Skeletal muscle cell (primary cell): ENCODE measurements around the gene PRKN.
"Not testable (repeated sequence)": the region's sequence is repeated elsewhere in the genome, so short reads cannot be mapped to it uniquely, and the experiment has no call there.

Experiments used
- DNase-seq: peaks from one replicate; pipeline ENCODE4 v3.0.0-alpha.2; 2010; ENCODE audit warnings: low read depth
- H3K4me3 ChIP-seq: 2 replicates; pipeline ENCODE4 v1.5.1; 2011; ENCODE audit warnings: low read depth, mild to moderate bottlenecking, control low read depth, low read length, moderate library complexity

PRKN gene

DNA sequence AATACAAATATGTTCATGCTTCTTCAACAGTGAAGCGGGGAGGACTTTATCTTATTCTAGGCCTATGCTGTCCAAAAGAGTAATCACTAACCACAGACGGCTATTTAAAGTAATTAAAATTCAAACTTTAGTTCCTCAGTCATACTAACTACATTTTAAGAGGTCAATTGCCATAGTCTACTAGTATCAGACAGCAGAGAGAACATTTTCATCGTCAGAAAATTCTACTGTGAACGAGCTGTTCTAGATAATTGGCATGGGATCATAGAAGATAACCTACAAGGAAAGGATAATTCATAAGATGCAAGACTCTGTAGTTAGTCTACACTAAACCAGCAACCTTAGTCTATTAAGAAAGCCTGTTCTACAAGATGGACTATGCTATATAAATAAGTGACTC lies 44.4 kb downstream of the PRKN start:
- no peak overlapping the region for H3K4me3 ChIP-seq
- no peak for DNase-seq

DNA sequence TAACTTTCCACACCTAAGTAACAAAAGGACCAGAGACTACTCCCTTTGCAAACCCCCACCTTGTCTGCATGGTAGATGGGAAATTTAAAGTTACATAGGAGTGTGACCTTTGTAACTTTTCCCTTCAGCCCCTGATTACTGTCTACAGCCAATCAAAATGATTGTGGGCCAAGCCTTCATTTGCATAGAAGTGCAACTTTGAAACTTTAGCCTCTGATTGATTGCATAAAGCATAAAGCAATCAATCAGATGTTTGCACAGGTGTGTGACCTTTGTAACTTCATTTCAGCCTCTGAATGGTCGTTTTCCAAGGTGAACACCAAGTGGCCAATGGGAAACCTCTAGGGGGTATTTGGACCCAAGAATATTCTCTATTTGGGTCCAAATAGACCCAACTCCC lies 46.1 kb downstream of the PRKN start:
- DNase-seq = no peak
- no peak overlapping the region for H3K4me3 ChIP-seq

DNA sequence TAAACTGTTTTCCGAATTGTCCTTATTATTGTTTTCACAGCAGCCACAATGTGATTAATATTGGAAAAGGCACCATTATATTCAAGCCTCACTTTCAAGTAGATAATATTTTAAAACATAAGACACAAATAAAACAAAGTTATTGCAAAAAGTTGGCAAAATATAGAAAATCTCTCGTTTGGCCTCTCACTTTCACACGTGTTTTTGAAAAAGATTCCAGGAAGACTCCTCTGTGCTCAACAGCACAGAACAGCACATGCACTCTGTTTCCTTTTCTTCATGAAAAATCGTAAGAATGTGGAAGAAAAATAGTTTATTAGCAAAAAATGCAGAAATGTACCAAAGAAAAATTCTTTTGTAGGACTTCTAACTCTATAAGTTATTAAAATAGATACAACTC lies 46.7 kb downstream of the PRKN start:
- no peak overlapping the region for H3K4me3 ChIP-seq

DNA sequence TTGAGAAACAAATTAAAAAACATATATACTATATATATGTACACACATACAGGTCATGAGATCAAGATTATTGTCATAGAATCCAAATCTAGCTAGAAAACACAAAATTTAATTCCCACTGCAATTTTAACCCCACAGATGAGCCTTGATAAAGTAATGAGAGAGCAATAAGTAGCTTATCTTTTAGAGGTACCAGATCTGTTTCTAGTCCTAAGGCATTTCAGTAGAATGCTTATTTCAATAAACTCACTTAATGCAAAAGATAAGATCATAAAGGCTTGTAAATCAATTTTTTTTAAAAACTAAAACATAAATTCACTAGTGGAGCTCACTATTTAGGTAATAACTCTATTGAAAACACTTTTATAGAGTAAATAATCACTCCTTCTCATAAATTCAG lies 47.2 kb downstream of the PRKN start:
- no peak for DNase-seq
- H3K4me3 ChIP-seq = no peak overlapping the region

More for the DNA sequence above, 46.7 kb downstream of the PRKN start:
- no peak for DNase-seq

DNA sequence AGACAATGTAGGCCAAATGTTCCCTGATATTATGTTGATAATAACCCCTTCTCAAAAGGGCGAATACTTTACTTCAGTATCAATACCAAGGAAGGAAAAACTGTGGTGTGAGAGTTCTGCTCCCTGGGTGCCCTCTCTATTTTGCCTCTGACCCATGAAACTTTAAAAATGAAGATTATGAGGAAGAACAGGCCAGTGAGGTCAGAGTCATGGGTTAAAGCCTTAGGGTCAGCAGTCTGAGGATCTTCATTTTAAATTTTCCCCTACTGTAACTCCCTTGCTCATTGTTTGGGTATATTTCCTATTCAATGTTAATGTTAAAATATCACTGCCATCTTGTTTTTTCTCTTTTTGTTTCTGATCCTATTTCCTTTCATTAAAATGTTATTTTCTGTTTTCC lies 47.9 kb downstream of the PRKN start:
- no peak overlapping the region for H3K4me3 ChIP-seq
- DNase-seq = no peak

DNA sequence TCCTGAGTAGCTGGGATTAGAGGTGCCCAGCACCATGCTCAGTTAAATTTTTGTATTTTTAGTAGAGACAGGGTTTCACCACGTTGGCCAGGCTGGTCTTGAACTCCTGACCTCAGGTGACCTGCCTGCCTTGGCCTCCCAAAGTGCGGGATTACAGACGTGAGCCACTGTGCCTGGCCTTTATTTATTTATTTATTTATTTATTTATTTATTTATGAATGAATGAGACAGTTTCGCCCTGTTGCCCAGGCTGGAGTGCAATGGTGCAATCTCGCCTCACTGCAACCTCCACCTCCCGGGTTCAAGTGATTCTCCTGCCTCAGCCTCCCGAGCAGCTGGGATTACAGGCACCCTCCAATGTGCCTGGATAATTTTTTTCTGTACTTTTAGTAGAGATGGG lies 48.7 kb downstream of the PRKN start:
- DNase-seq, H3K4me3 ChIP-seq: not testable (repeated sequence)

DNA sequence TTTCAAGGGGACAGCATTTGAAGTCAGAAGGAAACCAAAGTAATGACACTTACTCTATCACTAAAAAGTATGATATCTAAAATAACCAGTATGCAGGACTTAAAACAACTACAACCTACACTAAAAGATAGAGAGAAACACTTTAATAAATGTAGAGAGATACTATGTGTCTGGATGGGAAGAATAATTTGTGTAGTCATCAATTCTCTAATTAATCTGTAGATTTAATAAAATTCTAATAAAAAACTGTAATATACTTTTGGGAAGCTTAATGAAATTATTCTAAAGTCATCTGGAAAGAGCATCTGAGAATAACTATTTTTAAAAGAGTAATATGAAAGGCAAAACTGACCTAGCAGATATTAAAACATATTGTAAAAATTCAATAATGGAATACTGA lies 52.1 kb downstream of the PRKN start:
- no peak overlapping the region for H3K4me3 ChIP-seq
- no peak for DNase-seq

DNA sequence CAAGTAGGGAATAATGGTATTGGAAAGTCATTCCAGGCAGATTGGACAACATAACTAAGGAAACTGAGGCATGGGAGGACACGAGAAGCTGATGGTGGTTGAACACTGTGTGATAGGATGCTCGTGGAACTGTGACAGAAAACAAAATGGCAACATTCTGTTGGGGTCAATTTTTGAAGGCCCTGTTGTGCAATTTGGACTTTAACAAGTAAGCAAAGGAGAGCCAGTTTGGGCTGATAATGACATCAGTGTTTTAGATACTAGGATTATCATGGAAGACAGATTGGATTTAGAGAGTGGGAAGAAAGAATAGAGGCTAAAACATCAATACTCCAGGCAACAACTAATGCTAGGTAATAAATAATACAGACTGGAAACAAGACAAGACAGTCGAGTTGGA lies 53.1 kb downstream of the PRKN start:
- H3K4me3 ChIP-seq = no peak overlapping the region
- DNase-seq = no peak

DNA sequence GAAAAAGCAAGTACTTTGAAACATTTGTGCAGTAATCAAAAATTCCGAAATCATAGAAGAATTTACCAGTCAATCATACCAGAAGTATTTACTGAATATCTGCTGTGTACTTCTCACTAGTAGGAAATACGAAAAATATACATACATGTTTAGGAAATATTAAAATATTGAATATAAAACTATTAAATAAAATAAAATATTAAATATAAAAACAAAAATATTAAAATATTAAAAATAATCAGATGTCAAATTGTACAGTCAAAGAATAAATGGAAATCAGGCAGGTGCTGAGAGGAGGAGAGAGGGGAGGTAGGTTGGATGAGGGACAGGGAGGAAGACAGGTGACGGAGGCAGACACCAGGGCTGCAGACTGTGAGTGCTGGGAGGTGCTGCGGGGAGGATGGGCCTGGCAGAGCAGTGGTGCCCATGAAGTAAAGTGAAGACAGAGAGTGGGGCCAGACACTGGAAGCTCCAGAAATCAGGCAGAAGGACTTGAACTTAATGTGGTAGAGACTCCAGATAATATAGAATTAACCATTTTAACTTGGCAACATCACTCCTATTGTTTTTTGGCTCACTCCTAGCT lies 55.9 kb downstream of the PRKN start:
- no peak overlapping the region for H3K4me3 ChIP-seq
- no peak for DNase-seq

- no peak for DNase-seq
- no peak overlapping the region for H3K4me3 ChIP-seq
These were observed 57.2 kb downstream of the PRKN start for GRCh38 chr6:162670345-162670744.

DNA sequence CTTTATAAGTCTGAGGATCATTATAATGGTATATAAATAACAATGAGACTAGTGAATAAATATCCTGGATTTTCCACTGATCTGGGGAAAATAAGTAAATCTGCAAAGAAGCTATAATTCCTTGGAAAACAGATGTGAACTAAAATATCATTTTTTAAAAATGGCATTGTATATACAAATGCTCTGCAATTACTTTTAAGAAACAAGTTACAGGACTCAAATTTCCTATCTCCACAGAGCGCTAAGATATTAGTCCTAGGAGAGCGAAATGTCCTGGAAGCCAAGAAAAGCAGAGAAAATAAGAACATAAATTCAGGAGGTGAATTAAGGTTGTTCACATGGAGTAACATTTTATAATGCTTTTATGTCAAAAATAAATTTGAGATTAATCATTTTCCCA lies 61.3 kb downstream of the PRKN start:
- no peak overlapping the region for H3K4me3 ChIP-seq
- DNase-seq = no peak

GRCh38 chr6:162653808-162654207 lies 73.8 kb downstream of the PRKN start:
- no peak for DNase-seq
- H3K4me3 ChIP-seq = no peak overlapping the region

- no peak for DNase-seq
- no peak overlapping the region for H3K4me3 ChIP-seq
These were observed 76.1 kb downstream of the PRKN start for GRCh38 chr6:162651505-162651904.

DNA sequence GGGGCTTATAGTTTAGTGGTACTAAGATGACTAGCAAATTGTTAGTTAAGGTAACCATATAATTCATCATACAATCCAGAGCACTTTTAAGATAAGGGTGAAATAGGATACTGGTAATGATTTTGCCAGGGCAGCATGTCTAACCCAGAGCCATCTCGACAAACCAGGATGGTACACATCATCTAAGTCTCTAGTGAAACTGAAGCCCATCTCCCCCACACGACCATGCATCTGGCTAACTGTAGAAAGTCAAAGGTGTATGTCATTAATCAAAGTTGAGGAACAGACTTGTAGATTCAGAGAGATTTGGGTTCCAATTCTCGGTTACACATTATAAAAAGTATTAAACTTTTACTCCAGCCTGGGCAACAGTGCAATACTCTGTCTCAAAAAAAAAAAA lies 78.3 kb downstream of the PRKN start:
- H3K4me3 ChIP-seq = no peak overlapping the region
- no peak for DNase-seq

DNA sequence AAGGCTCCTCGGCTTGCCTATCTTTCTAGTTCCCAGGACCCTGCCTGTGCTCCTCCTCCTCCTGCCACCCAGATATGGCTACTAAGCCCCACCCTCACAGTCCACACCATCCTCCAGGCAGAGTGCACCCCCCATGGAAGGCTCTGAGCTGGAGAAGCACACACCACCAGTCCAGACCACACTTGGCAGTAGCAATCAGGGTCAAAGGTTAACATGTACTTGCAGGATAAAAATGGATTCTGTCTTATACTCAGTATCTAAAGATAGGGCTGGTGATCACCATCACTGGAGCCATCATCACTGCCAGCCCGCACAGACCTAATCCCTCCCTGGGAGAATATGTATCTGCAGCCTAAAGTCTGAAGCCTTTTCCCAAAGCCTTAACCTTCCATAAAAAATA lies 83.4 kb downstream of the PRKN start:
- no peak for DNase-seq
- H3K4me3 ChIP-seq = no peak overlapping the region

DNA sequence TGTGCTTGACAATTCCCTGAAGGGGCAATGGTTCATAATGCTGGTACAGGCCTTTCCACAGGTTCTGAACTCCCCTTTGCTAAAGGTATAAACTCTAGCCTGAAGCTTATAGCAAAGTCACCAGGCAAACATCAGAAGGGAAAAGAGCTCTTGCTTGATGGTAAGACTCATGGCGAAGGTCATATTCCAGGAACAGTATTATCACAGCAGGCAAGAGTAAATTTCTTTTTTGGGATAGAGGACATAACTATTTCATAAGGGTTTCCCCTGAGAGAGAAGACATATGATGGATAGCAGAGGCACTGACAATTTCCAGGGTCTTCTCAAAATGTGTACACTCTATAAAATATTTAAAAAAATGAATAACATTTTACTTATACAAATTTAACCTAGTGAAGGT lies 86.8 kb downstream of the PRKN start:
- H3K4me3 ChIP-seq = no peak overlapping the region
- DNase-seq = no peak

- no peak for DNase-seq
- H3K4me3 ChIP-seq = no peak overlapping the region
These were observed 87.6 kb downstream of the PRKN start for GRCh38 chr6:162639951-162640350.

DNA sequence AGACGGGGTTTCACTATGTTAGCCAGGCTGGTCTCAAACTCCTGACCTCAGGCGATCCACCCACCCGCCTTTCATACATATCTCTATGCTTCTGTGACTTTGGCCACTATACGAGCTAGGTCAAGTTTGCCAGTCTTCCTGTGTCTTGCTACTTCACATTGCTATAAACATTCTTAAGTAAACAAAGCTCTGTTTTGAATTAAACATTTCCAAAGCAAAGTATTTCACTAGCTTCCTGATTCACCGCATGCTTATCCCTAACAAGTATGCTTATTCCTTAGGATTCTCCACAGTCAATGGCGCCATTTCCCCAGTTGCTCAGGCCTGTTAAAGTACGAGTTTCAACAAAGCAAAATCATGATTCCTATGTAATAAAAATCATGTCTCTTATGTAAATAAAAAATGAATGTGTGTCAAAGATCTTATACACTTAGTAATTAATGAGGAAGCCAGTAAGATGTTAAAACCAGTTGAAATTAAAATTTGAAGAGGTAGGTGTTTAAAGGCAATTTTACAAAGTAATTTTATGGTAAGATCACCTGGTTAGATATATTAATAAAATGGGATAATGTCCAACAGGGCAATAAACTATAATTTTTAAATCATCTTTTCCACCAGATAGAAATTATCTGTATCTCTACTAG lies 88.5 kb downstream of the PRKN start:
- no peak for DNase-seq
- no peak overlapping the region for H3K4me3 ChIP-seq

DNA sequence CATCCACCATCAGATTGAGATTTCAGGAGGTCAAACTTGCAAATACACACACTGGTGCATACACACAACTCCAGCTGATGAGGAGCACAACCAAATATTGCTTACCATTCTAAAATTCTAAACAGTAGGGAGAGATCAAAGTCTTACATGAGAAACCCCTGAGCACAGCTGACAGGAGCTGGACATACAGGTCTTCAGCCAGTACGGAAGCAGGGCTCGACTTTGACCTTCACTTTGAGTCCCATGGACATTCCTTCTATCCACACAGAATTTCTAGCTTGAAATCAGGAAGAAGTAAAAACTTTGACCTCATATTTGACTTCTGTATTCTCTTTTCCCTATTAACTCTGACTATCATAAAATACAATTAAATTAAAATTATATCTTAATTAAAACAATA lies 90.2 kb downstream of the PRKN start:
- no peak overlapping the region for H3K4me3 ChIP-seq
- no peak for DNase-seq

GRCh38 chr6:162636167-162636566 lies 91.4 kb downstream of the PRKN start:
- no peak for DNase-seq
- no peak overlapping the region for H3K4me3 ChIP-seq

GRCh38 chr6:162631546-162631945 lies 96.0 kb downstream of the PRKN start:
- no peak overlapping the region for H3K4me3 ChIP-seq
- no peak for DNase-seq

GRCh38 chr6:162630069-162630468 lies 97.5 kb downstream of the PRKN start:
- no peak overlapping the region for H3K4me3 ChIP-seq
- no peak for DNase-seq
